AG04449 (cell line): Measurements from ENCODE around the gene GZMB.

Experiments
- CTCF ChIA-PET: fragments of 350-600 bp; formaldehyde crosslinking; extraction: SDS; loops from one replicate; lab custom pipeline; 2021; ENCODE audit warnings: antibody characterized with exemption; lab: Yijun Ruan, JAX
- POLR2A ChIA-PET: fragments of 400-600, 350-600 bp; formaldehyde crosslinking; extraction: SDS; loops from one replicate; lab custom pipeline; 2020; ENCODE audit warnings: antibody characterized with exemption, inconsistent platforms; lab: Yijun Ruan, JAX
- DNase-seq: peaks from one replicate; pipeline ENCODE4 v3.0.0-alpha.2; 2010; ENCODE audit warnings: low read depth, low spot score
- H3K4me3 ChIP-seq: 2 replicates; pipeline ENCODE4 v1.5.1; 2011; ENCODE audit warnings: low read depth, mild to moderate bottlenecking, control low read depth, low read length
- CTCF ChIP-seq: IDR thresholded peaks from one replicate; pipeline ENCODE4 v1.5.1; 2011; ENCODE audit warnings: mild to moderate bottlenecking, moderate library complexity, low read length, control low read depth, inconsistent platforms; ENCODE audit not compliant: insufficient read depth; ENCODE audit errors: missing control alignments

The GZMB gene

GRCh38 chr14:24632761-24633160, 1.2 kb downstream of the GZMB start:
- POLR2A ChIA-PET, result no interaction called here
- CTCF ChIA-PET, result no interaction called here
- no peak for DNase-seq
- no peak for TF ChIP-seq CTCF
- H3K4me3 ChIP-seq, result no peak overlapping the region

GRCh38 chr14:24632336-24632735, 1.7 kb downstream of the GZMB start:
- DNase-seq, result no peak
- ChIA-PET CTCF (no interaction called here), POLR2A (no interaction called here)
- no peak overlapping the region for H3K4me3 ChIP-seq
- no peak for TF ChIP-seq CTCF

- POLR2A ChIA-PET, result no interaction called here
- no peak for TF ChIP-seq CTCF
- H3K4me3 ChIP-seq, result no peak overlapping the region
- DNase-seq, result no peak
- CTCF ChIA-PET, result no interaction called here
Observed at GRCh38 chr14:24631749-24632335, 2.1 kb downstream of the GZMB start.

GRCh38 chr14:24630872-24631477, 3.0 kb downstream of the GZMB start:
- TF ChIP-seq CTCF, result no peak
- POLR2A ChIA-PET, result no interaction called here
- CTCF ChIA-PET, result no interaction called here
- no peak for DNase-seq
- H3K4me3 ChIP-seq, result no peak overlapping the region

GRCh38 chr14:24630087-24630871, 3.7 kb downstream of the GZMB start:
- no peak for DNase-seq
- ChIA-PET CTCF (no interaction called here), POLR2A (no interaction called here)
- TF ChIP-seq CTCF, result no peak
- no peak overlapping the region for H3K4me3 ChIP-seq

GRCh38 chr14:24629521-24629920, 4.5 kb downstream of the GZMB start:
- DNase-seq, result no peak
- TF ChIP-seq CTCF, result no peak
- H3K4me3 ChIP-seq, result no peak overlapping the region
- ChIA-PET POLR2A (no interaction called here), CTCF (no interaction called here)
